DMS 273 (cell line): ENCODE data around the gene ALG9.

ENCODE experiments used
- DNase-seq: peaks from one replicate; lab custom pipeline; 2025; ENCODE audit not compliant: unreplicated experiment; lab: John Stamatoyannopoulos, UW

Gene ALG9

DNA sequence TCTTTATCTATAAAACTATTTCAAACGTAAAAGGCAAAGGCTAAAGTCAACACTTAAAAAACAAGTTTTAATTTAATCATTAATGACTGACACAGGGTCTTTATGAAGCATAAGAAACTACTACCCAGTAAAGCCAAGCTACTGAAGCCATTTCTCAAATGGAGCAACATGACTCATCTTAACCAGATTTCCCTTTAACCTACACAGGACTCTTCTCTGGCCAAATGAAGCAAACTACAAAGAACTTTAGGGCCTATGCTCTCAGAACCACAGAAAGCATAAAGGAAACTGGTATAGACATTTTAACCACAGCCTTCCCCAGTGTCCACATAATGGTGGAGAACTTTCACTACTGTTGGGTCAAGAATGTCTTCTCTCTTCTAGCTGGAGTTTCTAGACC is 34.7 kb downstream of the ALG9 start:
- no peak for DNase-seq

GRCh38 chr11:111836162-111836561 is 35.2 kb downstream of the ALG9 start:
- no peak for DNase-seq

DNA sequence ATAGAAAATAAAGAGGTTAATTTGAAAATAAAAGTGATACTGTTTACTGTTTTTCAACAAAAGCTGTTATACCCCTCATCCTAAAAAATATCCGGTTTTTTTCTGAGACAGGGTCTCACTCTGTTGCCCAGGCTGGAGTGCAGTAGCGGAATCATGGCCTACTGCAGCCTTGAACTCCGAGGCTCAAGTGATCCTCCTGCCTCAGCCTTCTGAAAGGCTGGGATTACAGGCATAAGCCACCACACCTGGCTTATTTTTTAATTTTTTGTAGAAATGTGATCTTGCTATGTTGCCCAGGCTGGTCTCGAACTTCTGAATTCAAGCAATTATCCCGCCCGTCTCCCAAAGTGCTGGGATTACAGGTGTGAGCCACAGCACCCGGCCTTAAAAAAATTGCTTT is 35.7 kb downstream of the ALG9 start:
- no peak for DNase-seq

GRCh38 chr11:111834432-111835163 is 36.8 kb downstream of the ALG9 start:
- no peak for DNase-seq

GRCh38 chr11:111833524-111833923 is 37.9 kb downstream of the ALG9 start:
- DNase-seq: peak; percentile 55

- DNase-seq: no peak
Measured at GRCh38 chr11:111829185-111829968, 42.0 kb downstream of the ALG9 start.

DNA sequence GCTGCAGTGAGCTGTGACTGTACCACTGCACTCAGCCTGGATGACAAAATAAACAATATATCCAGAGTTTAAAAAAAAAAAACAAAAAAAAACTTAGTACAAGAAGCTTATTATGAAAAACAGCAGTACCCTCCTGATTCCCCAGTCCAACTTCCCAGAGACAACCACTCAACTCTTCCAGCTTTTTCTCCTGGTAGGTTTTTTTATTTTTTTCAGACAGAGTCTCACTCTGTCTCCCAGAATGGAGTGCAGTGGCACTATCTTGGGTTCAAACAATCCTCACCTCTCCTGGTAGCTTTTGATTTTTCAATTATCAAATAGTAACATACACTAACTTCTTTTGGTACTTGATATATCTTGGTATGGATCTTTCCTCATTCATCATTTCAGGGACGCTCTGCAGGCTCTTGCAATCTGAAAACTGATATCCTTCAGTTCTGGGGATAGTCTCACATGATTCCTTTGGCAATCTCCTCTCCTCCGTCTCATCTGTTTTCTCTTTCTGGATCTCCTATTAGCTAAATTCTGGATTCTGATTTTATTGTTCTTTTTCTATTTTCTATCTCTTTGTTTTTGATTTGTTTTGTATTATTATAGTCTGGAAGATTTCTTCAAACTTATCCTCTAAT is 44.9 kb downstream of the ALG9 start:
- DNase-seq: no peak

DNA sequence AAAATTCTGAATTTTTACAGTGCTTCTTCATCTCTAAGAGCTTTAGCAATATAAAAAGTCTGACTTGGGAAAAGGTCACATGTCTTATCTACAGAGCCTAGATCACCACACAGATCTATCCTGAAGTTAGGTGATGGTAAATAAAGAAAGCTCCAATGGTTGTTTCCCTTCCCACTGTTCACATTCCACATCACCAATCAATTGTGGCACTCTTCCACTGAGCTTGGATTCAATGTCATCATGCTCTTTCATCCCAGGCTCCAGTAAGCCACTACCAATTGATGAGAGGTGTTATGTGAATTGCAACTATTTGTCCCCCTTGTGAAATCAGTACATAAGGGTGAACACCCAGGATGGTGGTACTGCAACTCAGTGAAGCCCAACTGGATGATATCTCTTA is 47.8 kb downstream of the ALG9 start:
- no peak for DNase-seq

GRCh38 chr11:111823131-111823530 is 48.2 kb downstream of the ALG9 start:
- DNase-seq: no peak

DNA sequence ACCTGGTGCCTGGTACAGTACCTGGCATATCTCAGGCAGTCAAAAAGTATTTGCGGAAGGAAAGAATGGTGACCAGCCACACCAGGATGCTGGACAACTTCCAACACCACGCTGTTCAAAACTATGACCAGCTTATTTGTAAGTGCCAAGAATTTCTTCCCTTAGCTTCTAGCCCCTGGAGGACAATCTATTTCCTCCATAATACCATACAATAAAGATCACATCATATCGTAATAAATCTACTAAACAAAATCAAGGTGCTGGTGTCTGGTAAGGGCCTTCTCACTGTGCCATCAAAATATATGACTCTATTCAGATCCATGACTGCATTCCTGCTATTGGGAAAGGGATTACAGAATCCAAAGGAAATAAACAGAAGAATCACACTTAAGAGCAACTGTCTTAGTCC is 51.5 kb downstream of the ALG9 start:
- DNase-seq: no peak

GRCh38 chr11:111819161-111819828 is 52.1 kb downstream of the ALG9 start:
- no peak for DNase-seq

GRCh38 chr11:111815489-111815888 is 55.9 kb downstream of the ALG9 start:
- no peak for DNase-seq

- peak; percentile 86 for DNase-seq
Measured at GRCh38 chr11:111814557-111815320, 56.6 kb downstream of the ALG9 start.

DNA sequence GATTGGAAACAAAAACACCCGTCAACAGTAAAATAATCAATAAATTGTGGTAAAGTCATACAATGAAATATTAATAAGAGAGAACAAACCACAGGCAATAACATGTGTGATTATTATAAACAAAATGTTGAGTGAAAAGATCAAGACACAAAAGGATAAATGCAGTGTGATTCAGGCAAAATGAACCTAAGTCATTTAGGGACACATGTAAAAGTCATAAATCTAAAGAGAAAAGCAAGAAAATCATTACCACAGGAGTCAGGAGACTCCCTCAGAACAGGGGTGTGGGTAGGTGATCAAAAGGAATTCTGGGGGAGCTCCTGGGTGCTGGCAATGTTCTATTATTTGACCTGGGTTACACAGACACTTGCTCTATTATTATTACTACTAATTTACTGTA is 57.3 kb downstream of the ALG9 start:
- peak; percentile 20 for DNase-seq

DNA sequence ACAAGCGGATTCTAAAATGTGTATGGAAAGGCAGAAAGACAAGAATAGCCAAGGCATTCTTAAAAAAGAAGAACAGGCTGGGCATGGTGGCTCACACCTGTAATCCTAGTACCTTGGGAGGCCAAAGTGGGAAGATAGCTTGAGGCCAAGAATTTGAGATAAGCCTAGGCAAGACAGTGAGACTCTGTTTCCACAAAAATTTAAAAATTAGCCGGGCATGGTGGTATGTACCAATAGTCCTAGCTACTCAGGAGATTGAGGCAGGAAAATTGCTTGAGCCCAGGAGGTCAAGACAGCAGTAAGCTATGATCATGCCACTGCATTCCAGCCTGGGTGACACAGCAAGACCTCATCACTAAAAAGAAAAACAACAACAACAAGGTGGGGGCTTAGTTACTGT is 59.2 kb downstream of the ALG9 start:
- no peak for DNase-seq

DNA sequence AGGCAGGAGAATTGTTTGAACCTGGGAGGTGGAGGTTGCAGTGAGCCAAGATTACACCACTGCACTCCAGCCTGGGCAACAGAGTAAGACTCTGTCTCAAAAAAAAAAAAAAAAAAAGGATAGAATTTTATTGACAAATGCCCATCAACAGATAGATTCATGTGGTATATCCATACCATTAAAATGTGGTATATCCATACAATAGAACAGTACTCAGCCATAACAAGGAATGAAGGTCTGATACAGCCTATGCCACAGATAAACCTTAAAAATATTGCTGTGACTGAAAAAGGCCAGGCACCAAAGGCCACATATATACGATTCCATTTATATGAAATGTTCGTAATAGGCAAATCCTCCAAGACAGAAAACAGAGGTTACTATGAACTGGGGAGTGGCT is 59.9 kb downstream of the ALG9 start:
- no peak for DNase-seq

DNA sequence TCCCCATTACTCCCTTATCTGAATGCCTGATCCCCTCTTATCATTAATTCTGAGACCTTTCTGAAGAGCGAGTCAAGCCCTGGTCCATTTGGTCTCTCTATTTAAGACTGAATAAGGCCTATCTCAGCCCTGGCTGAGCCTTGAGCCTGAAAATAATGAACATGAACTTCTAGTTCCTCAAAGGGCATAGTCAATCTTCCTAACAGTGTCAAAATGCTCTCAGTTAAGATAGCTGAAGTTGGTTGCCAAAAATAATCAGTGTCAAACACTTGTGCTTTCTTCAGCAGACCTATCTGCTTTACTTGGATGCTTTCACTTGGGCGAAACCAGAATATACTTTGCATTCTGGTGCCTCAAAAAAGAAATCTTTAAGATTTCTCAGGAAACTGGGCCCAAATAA is 62.5 kb downstream of the ALG9 start:
- DNase-seq: no peak

DNA sequence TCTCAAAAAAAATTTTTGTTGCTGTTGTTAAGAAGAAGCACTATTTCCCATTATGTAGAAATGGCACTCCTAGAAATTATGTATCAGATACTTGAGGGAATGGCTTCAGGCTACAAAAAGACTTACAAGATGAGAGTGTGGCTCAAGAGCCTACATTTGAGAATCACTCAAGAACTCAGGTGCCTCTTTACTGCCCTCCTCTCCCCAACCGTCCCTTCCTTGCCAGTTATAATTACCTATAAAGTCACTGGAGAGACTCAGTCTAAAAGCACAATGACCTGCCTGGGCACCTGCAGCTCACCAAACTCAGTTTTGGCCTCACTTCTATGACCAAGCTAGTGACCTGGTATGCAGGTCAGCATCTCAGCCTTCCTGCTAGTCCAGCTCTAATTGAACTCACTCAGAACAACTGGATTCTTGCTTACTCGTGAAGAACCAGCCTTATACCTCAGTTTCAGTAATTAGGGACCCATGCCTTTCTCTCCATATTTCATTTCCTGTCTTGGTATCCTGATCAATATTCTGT is 63.3 kb downstream of the ALG9 start:
- DNase-seq: no peak

GRCh38 chr11:111807076-111807475 is 64.3 kb downstream of the ALG9 start:
- DNase-seq: no peak

DNA sequence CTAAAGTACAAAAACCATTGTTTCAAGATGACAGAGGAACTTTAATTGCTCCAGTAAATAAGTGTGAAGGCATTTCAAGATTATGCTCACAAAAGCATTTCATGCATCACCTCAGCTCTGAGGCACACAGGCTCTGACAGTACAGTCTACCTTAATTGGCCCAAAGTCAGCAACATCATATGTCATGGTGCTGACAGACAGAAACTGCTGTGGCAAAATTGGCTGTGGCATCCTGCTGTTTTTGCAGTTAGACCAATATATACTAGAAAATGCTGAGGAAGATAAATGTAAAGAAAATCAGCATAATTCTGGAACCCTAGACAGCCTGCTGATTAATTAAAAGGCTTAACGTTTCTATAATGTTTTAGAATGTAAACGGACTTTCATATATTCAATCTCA is 70.2 kb downstream of the ALG9 start:
- DNase-seq: peak; percentile 12

DNA sequence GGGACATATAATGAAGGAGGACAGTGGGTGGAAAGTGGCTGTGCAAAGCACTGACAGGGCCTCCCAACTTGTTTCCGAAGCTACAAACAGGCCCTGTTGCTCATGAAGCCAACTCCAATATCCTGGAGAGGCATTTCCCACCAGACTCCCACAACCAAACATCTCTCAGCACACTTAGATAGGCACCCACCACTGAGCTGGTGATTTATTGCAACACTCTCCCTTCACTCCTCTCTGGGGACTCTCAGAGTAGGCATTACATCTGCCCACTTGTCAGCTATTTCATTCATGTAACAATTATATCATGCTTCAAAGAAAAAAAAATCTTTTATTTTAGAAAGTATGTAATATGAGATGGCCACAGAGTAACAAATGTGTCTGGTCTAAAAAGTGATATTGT is 73.1 kb downstream of the ALG9 start:
- DNase-seq: peak; percentile 6
